ENCODE data around the gene FTO.

FTO gene

DNA sequence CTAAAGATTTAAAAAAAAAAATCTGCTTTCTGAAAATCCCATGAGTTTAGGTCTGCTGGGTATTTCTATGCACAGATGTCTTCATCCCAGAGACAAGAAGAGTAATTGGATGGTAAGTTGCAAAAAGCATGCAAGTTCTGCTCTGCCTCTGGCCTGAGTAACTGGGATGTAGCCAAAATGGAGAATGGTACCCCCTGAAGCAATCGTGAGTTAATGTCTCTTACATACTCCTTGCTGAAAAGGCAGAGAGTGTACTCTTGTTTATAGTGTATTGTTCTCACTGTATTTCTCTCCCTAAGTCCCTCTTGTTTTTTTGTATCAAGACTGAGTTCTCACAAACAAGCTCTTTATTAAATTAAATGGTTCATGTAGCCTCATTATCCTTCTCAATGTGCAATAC lies 323.6 kb downstream of the FTO start:
- no peak for DNase-seq

DNA sequence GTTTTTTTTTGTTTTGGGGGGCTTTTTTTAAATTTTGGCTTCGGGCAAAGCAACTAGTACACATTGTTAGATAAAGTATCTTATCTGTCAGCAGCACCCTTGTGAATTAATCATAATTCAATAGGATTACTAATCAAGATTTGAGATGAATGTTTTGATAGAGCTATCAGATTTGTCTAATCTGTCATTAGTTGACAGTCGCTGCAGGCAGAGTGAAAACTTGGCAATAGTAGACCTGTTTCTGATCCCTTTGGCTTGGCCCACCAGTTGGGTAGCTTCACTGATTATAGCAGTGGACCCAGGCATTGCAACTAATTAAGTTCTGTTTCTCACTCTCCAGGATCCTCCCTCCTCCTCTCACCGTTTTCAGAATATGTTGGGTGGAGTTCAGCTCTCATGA lies 324.0 kb downstream of the FTO start:
- no peak for DNase-seq

DNA sequence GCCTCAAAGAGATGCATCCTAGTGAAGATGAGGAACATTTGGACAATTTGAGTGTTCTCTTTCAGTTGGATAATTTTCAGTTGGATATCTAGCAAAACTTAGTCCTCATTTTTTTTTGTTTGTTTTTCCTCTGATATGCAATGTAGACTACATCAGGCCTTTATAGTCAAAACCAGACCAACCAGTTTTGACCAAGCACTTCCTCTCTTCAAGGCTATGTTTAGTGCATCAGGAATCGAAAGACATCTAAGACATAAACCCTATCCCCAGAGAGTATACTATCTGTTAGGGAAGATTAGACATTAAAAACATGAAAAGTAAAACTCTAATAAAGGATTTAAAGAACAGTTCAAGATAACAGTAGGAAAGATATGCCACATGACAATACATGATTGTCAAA lies 326.5 kb downstream of the FTO start:
- no peak for DNase-seq

DNA sequence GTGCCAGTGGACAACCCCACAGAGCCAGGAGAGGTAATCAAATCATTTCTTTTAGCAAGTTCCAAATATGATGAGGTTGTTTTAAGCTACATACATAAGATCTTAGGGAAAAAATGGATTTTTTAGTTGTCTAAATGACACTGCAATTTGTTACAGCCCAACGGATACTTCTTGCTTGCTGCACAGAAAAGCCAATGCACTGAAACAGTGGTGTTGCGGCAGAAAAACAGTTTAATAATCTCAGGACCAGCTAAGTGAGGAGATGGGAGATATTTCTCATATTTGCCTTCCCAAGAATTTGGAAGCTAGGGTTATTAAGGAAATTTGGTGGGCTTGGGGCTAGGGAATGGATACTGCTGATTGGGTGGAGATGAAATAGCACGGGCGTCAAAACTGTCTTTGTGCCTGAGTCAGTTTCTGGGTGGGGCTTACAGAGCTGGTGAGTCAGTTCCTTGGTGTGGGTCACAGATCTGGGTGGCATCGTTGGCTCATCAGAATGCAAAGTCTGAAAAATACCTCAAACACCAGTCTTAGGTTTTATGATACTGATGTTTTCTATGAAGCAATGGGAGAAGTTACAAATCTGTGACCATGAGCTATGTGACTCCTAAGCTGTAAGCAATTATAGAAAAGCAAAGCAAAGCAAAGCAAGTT lies 327.3 kb downstream of the FTO start:
- no peak for DNase-seq

DNA sequence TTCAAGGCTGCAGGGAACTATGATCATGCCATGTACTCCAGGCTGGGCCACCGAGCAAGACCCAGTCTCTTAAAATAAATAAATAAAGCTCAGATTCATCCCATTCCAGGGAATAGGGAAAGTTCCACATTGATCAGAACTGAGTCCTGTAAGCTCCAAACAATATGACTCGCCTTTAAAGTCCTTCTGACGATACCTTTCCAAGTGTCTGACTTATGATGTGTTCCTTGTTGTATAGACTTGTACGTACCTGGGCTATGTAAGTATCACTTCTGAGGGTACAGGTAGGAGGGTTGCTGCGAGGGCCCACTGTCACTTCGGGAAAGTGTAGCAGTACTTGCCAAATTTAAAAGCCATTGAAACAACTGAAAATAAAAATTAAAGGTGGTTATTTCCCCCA lies 329.8 kb downstream of the FTO start:
- no peak for DNase-seq

DNA sequence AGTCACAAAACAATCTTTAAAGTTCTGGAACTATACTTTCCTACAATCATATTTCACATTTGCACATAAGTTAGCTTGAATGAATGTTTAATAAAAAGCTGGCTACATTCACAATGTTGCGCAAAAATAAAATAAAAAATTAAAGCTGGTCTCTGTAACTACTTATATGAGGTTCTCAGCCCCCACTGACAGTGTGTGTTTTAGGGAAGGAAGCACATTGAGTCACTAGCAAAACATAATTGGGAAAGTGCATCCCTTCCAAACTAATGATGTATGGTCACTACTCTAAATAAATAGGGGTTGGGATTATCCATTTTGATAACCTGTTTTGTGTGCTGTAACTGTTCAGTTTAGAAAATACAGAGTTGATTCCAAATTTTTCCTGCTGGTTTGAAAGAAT lies 330.7 kb downstream of the FTO start:
- DNase-seq = no peak

DNA sequence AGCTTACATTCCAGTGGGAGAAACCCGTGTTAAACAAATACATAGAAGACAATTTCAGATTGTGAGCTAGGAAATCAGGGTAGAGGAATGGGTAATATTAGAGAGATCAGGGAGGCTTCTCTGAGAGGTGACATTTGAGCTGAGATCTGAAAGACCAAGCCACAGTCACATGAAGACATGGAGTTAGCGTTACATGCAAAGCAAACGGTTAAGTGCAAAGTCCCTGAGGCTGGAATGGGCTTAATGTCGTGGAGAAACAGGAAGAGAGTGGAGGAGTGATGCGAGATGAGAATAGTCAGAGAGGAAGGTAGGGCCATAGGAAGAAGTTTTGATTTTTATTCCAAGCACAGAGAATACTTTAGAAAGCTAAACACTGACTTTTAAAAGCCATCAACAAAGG lies 336.5 kb downstream of the FTO start:
- DNase-seq = no peak

DNA sequence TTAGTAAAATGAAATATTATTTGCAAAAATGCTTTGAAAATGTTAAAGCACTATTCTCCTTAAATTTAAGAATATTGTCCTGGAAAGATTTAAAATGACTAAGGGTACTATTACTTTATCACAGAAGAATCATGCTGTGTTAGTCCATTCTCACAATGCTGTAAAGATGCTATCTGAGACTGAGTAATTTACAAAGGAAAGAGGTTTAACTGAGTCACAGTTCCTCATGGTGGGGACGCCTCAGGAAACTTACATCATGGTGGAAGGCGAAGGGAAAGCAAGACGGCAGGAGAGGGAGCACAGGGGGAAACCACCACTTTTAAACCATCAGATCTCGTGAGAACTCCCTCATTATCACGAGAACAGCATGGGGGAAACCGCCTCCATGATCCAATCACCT lies 337.0 kb downstream of the FTO start:
- DNase-seq = no peak

DNA sequence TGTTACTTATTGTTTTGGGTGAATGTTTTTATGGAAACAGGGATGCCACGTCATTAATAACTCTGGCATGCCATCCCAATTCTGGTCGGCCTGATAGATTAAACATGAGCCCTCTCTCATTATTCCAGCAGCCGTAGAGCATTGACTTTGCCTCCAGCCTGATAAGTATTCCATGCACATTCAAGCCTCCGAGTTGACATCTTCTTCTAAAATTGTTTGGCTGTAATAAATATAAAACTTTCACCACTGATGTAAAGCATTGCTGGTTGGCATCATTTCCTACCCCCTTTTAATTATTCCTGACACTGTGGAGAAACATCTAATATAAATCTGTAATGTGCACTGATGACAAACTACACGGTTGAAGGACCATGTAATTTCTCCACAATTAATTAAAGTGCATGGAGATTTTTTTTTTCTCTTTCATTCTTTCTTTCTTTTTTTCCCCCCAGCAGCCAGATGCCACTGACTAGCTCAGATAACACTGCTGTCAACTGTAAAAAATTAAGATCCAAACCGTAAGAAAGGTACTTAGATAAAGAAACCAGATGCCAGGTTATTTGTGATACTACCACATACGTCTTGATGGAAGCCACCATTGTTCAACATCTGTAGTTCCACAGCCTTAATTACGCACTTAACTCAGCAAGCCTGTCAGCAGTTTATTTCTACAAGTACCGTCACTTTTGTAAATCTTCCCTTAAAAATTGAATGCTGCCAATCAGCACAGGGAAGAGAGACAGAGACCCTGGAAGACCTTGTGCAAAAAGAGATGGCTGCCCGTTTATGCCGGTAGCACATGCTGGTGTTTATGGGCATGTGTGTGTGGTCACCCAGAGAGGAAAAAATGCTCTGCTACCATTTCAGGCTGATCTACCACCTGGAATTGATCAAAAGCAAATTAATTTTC lies 344.9 kb downstream of the FTO start:
- DNase-seq = no peak

DNA sequence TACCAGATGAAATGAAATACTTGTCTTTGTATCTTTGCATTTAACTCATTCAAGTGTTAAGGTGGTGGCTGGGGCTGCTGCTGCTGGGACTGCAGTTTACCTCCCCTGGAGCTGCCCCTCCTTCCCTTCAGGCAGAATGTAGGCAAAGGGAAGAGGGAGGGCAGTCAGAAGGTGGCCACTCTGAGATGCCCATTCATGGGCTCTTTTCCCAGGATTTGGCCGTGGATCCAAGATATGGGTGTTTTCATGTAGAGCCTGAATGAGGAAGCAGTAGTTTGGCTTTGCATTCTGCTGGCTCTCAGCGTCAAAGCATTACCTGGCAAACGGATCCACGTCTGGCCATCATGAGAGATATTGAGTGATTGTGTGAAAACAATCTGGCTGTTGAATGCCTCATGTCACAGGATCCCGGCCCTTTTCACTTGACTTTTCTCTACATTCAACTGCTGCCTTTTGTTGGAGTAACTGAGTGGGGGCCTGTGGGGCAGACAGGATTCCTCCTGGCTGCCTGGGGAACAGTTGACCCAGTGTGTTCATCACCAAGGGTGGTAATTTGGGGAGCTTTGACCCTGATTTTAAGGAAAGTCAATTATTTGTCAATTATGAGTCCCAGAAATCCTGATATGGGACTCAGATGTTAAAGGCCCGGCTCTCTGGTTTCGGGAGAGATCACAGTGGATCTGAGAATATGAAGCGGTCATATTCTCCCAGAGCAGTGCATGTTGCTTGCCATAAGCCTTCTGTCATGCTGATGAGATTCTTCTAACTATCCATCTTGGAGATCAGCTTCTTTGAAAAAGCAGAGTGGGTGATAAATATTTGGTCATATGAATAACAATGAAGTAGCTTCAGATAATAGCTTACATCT lies 345.9 kb downstream of the FTO start:
- no peak for DNase-seq

DNA sequence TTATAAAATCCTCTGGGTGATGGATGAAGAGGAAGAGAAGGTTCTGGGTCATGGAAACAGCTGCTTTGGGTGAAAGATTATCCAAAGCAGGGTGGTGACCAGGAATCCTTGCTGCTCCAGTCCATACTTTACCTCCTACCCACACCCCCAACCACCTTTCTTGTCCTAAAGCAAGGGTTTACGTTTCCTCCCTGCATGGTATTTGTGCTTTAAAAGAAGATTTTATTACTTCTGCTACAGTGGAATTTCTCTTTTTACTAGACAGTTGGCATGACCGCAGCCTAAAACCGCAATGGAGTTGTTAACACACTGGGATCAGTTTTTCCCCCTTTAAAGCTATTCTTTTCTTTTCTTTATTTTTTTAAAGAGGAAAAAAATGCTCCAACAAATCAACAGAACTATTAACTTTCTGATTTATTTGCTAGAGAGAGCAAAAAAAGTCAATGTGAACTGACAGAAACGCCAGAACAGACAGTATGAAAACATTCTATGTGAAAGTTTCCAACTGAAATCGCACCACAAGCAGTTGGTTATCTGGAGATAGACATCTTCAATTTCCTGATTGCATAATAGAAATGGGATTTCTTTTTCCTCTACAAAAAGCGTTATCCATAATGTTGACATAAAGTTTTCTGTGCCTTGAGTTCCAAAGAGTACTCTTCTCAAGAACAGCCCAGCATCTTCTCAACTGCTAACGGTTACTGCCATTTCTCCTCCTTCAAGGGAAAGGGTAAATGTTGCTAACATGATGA lies 346.7 kb downstream of the FTO start:
- no peak for DNase-seq

DNA sequence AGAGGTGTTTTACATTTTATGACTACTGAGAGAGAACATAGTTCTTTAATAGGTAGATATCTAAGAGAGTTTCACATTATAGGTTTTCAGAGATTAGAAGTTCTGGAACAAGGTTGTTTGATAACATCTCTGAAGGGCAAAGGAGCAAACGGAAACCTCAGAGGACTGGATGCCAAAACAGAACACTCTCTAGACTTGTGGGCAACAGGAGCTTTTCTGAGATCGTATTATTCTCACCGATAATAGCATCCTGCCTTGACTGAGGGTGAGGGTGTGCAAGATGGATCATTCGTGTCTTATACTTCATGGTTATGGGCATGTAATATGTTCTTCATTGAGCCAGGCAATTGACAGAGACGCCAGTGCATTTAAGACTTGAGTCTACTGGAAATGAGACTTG lies 347.9 kb downstream of the FTO start:
- DNase-seq = no peak

DNA sequence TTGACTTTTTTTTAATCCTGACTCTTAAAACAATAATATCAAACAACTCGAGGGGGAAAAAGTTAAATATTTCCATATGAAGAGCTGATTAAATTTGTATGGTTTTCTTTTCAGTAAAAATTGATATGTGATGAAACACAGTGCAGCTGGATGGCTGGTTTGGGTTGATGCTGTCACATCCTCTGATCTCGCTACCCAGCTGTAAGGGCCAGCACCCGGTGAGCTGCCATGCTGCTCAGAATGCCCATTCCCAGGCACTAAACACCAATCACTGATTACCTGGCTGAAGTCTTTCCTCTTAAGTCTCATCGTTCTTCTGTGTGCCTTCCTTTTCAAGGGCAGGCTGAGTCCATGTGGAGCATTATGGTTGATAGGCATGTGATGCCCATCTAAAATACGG lies 348.3 kb downstream of the FTO start:
- no peak for DNase-seq

DNA sequence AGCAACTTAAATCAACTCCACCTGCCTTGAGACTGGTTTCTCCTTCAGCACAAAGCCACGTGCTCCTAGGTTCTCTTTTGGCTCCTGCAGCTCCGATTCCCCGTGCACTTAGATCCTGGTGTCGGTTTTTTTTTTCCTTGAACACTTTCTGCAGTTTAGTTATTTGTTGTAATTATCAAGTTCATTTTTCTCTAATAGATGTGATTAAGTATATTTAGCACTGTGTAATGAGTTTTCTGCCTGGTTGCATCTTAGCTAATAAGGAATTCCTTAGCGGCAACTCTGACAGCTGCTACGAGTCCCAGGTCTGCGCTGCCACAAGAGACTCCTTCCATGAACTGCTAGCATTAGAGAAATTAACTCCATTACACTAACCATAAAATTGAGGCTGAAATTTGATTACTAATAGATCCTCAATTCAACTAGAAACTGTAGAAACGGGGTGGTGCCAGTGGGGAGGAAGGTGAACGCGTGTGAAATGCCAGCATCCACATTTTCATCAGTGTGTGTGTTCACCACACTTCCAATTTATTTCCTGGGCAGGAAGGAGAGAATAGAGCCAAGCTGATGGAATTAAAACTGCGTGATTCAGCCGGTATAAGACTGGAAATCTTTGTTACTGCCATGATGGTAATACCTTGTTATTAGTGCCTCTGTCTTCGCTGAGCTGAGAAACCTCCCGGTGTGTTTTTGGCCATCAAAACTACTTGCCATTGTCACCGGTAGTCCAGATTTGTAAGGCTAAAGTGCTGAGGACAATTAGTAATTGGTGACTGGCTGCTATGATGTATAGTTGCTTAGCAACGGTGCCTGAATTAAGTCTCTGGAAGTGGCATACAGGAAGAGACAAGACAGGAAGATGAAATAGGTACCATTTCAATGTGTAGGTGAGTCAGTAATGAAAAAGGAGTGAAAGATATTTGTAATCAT lies 350.2 kb downstream of the FTO start:
- no peak for DNase-seq

DNA sequence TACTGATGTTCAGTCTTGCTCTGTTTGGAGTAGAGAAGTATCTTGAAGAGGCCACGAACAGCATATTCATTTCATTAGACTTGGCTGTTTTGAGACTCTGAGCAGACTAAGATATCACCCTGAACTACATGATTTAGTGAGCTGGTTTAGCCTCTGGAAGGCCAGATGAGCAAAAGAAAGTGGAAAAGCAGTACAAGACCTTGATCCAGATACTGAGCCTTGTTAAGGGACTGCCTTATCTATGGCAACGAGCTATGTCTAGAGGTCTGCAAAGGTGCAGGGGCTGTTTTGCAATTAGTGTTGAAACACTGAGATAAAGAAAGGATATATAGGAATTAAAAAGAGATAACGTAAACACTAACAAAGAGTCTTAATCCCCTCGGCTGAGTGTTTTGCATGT lies 351.2 kb downstream of the FTO start:
- no peak for DNase-seq

DNA sequence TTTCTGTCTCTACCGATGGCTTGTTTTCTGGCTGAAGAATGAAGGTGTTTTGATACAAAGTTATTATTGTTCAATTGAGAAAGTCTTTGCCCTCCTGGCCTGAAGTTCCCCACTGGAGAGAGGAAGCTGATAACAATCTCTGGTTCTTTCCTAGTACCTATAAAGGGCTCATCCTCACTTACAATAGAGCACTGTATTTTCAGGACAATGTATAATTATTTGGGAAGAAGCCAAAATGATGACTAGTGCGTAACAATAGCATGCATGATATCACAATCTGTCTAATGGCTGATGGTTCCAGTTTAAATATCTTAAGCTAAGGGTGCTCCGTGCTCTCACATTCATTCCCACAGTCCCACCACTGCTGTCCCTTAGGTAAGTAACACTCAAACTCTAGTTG lies 351.9 kb downstream of the FTO start:
- no peak for DNase-seq

DNA sequence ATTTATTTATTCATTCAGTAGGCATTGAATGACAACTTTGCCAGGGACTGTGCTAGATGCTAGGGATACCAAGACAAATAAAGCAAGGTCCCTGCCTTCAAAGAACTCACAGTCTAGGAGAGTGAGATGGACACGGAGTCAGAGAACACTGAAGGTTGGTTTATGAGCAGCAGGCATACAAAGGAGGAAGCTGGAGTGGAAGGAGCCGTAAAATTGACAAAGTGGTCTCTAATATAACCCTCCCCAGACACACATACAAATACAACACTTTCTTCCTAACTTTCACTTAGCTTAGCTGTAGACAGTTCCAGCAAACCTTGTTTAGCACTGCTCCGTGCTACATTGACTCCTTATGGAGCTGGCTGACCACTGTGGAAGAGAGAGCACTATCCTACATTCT lies 353.0 kb downstream of the FTO start:
- DNase-seq = no peak

DNA sequence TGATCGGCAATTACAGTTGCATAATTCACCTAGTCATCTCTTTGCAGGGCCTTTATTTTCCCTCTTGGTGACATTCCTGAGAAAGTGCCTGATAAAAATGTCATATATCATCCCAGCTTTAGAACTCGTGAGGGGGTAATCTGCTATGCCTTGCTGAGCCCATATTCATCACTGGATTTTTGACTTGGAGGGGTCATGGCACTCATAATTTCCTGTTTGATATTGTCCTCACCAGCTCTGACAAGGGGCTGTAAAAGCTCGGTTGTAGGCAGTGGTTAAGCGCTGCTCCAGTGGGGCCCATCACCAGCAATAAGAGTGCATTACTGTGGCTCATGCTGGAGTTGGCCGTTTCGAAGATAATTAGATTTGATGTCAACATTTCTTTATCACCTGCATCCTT lies 355.4 kb downstream of the FTO start:
- no peak for DNase-seq

DNA sequence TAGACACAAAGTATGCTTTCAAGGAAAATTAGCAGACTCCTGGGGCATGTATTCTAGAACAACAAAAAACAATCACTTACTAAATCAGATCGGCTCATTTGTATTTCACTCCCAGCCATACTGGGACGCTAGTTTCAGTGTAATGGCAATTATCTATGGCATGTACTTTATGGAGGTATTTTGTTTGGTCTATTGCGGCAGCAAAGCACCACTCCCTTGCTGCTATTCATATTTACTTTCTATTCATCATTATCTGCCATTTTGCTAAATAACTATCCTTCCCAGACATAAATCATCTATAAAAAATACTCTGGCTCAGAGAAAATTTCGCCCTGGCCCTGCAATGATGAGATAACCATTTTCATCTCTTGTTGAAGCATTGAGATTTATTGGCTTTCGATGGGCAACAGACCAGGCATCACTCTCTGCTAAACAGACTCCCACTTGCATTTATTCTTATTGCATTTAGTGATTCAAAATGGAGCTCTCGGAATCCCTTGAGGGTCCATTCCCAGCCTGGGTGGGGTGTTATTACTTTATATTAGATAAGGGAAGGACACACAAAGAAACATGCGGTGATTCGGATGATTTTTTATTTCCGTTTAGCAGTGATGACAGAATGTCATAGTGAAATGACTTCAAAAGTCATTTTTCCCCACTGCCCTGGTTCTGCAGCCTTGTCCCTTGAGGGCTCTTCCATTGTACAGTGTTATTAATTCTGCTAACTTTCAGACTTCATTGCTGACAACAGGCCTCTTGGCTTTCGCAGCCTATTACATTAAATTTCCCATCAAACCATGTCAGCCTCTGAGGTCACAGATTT lies 356.9 kb downstream of the FTO start:
- no peak for DNase-seq

DNA sequence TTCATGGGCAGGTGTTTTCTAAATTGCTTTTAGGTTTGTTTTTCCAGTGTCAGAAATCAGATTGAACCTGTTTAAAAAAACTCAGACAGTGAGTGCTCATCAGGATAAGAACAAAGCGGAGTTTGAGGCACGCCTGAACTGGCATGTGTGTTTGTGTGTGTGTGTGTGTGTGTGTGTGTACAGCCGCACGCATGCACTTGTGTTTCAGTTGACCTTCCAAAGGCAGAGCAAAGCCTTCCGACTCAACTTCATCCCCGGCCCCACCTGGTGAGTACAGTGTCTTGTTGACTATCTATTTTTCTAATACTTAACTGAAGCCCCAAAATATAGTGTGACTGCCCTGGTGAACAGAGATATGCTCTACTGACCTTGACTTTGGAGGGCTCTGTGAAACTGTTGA lies 357.5 kb downstream of the FTO start:
- no peak for DNase-seq
